NCI-H1436 (cell line): Measurements from ENCODE around the gene TTC16.

Experiments used
- DNase-seq: peaks from one replicate; lab custom pipeline; 2025; lab: John Stamatoyannopoulos, UW

TTC16 gene

DNA sequence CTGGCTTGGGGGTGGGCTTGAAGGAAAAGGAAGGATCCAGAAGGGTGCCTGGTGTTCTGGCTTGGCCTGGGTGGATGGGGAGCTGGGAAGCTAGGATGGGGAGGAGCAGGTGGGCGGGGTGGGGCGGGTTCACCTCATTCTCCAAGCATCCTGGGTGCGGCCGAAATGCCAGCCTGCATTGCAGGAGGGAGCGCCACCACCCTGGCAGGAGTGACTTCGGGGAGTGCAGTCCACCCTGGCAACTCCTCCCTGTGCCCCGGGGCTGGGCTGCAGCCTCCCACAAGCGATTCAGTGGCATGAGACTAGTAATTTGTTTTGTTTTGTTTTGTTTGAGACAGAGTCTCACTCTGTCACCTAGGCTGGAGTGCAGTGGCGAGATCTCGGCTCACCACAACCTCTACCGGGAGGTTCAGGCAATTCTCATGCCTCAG, 5.5 kb downstream of the TTC16 start:
- no peak for DNase-seq

DNA sequence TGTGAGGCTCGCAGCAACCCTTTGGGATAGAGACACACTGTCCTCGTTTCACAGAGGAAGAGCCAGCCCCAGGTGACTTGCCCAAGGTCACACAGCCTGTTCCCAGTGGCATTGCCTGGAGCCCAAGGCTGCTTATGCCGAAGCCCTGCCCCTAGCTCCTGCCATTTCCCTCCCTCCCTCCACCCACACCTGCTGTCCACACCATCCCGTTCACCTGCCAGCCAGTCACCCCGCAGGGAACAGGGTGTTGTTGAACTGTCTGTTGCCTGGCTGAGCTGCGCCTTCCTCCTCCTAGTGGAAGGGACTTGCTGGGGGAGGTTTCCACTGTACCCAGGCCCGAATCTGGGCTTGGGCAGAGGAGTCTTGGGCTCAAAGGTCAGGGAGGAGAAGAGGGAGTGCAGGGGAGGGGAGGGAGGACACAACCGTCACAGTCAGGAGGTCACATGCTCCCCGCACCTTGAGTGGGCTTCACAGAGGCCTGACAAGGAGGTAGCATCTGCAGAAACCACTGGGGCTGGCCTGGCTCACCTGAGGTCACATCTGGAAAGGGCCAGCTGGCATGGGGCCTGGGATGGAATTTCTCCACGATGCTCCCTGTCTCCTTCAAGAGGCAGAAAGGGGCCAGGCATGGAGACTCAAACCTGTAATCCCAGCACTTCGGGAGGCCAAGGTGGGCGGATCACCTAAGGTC, 6.3 kb downstream of the TTC16 start:
- no peak for DNase-seq

GRCh38 chr9:127723013-127723412, 7.1 kb downstream of the TTC16 start:
- no peak for DNase-seq

DNA sequence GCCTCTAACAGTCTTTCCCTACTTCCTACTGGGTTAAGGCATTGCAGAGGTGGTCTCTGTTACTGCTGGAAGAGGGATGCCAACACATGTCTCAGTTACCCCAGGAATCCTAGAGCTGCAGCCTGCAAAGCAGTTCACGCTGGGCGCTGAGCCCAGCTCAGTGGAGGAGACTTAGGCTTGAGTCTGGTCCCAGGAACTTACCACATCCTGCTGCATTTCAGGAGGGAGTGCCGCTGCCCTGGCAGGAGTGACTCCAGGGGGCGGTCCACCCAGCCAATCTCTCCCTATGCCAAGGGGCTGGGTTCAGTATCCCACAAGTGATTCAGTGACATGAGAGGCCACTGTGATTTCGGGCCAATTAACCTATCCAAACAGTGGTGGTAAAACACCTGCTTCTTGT, 7.6 kb downstream of the TTC16 start:
- no peak for DNase-seq

GRCh38 chr9:127724012-127724411, 8.1 kb downstream of the TTC16 start:
- DNase-seq: no peak

DNA sequence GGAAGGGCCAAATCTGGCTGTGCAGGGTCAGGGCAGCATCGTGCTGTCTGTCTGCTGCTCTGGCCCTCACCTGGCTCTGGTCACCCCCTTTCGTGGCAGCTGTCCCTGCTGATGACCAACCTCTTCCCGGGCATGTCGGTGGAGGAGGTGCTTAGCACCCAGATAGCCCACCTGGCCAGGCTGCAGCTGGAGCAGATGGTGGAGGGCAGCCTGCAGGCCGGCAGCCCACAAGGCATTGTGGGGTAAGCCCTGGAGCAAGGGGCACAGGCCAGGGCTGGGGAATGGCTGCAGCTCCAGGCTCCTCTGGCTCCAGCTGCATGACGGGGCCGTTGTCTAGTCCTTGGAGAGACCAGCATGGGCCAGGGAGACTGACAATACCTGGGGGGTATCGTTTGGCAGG, 11.0 kb downstream of the TTC16 start:
- DNase-seq: no peak

- DNase-seq: no peak
These were observed 12.9 kb downstream of the TTC16 start for GRCh38 chr9:127728808-127729207.

DNA sequence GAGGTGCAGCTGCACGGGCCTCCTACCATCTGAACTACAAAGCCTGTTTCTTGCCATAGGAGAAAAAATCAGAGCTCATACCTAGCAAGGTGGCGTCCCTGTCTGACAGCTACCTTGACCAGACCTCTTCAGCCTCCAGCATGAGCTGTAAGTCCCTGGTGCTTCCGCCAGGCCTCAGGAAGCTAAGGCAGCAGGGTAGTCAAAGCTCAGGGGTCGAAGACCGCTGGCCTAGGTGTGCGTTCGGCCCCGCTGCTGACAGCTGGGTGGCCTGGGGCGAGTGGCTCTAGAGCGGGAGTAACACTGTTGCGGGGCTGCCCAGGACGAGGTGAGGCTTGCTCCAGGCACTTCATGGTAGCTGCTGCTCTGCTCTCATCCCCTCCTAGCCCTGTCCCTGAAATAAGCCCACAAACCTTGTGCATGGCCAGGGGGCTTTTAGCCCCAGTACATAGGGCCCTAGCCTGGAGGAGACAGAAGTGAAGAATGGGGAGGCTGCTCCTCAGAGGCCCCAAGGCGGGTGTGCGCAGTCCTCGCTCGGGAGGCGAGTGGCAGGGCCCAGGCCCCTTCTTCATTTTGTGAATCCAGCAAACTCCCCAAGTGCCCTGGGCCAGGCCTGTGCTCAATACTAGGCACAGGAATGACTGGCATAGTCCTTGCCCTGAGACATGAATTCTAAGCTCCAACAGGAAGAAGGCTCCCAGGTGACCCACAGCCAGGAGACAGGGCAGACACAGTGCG, 13.8 kb downstream of the TTC16 start:
- no peak for DNase-seq

DNA sequence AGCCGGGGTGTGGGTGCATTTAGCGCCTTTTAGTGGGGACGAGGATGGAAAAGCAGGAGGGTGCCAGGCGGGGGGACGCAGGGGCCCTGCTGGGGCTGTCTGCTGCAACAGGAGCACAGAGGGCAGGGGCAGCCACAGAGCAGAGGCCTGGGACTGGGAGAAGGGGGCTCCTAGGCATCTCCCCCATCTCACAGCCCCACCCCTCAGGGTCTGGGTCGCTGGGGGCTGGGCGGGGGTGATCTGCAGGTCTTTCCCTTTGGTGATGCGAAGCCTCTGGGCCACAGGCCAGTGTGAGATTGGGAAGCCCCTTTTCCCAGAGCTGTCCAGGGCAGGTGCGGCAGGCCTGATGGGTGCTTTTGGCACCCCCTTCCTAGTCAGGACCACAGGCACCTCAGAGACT, 14.4 kb downstream of the TTC16 start:
- no peak for DNase-seq

- no peak for DNase-seq
These were observed 15.0 kb downstream of the TTC16 start for GRCh38 chr9:127730799-127731410.

DNA sequence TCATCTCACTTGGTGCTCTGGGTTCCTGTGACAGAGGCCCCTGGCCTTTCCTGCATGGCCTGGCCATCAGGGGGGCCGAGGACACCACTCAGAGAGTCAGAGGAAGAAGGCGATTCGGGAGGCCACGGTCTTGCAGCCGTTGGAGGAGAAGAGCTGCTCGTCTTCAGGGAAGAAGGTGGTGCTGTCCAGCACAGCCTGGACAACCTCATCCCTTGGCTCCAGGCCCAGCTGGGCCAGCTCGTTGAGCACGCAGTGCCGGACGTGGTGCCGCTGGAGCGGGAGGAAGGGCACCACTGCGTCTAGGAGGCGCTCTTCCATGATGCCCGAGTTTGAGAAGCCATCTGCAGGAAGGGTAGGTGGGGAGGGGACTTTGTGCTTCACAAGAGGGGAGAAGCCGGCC, 16.1 kb downstream of the TTC16 start:
- no peak for DNase-seq

GRCh38 chr9:127732444-127732843, 16.6 kb downstream of the TTC16 start:
- DNase-seq: no peak

DNA sequence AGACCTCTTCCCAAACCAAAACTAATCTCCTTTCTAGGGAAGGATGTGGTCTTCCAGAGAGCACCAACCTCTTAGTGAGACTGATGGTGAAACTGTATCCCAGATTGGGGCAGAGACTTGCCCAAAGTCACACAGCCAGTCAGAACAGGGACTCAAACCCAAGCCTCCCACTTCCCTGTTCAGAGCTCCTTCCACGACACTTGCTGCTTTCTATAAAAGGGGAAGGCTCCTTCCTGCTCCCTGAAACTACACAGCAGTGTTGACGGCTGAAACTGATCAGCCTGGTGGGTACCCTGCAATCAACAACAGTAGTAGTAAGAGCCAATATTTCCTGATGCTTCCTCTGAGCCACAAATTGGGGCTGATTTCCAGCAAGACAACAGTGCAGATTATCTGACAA, 17.7 kb downstream of the TTC16 start:
- no peak for DNase-seq

- DNase-seq: no peak
These were observed 18.4 kb downstream of the TTC16 start for GRCh38 chr9:127734247-127734746.

DNA sequence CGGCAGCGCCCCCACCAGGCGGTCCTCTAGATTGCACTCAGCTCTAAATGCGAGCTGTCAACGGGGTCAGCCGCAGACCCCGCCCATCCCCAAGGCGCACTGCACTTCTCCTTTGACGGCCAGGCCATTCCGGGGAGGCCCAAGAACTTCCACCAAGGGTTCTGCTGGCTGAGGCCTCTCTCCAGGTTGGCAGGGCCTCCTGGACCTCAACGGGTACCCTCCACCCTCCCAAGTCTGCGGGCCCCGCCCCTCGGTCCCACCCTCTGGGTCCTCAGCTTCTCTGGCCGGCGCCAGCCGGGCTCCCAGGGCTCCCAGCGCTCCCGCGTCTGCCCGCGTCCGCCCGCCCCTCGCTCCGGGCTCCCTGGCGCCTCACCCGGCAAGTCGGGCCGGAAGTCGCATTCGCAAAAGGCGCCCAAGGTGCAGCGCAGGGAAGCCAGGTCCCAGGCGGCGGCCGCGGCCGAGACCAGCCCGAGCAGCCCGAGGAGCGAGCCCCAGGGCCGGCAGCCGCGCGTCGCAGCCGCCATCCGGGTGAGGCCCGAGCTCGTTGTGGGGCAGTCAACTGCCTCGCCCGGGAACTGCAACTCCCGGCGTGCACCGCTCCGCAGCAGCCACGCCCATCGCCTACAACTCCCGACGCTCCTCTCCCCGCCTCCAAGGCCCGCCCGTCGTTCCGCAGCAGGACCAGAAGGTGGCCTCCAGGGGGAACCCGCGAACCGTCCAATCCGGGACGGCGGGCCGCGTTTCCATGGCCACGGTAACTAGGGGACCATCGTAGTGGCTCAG, 19.1 kb downstream of the TTC16 start, which contains the start of gene TOR2A:
TOR2A (minus strand) TSS at position 548 of the 783 bp plus-strand sequence; CDS start at position 524, 24 bp downstream.
- peak; percentile 98 for DNase-seq

GRCh38 chr9:127735530-127736185, 19.8 kb downstream of the TTC16 start:
- no peak for DNase-seq

GRCh38 chr9:127738666-127739065, 22.8 kb downstream of the TTC16 start:
- DNase-seq: no peak

DNA sequence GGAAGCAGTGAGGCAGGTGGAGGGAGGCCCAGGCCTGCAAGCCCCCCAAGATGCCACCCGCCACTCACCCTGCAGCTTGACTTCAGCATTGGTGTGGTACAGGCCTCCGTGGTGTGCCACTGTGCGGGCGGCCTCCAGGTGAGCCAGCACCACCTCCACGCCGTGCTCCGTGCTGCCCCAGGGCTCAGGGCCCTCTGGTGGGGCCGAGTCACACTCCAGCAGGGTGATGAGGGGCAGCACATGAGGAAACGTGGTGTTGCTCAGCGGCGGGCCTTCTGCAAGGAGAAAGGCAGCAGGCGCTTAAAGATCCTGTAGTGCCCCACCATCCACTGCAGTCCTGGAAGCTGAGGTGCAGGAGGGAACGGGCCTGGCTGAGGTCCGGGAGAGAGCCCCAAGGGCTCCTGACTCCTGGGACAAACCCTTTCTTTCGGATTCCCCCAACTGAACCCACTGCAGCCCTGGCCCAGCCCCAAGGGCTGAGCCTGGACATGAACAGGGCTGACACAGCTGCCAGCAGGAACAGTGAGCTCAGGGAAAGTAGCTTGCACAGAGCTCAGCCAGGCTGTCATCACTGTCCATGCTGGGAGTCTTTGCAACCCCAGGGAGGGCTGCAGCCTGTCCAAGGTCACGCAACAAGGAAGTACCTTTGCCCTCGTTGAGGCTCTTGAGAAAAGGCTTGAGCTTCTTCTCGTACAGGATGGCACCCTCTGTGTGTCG, 23.9 kb downstream of the TTC16 start:
- no peak for DNase-seq

- no peak for DNase-seq
These were observed 26.1 kb downstream of the TTC16 start for GRCh38 chr9:127741831-127742434.

GRCh38 chr9:127742435-127743088, 26.7 kb downstream of the TTC16 start:
- peak; percentile 93 for DNase-seq
